CD14-positive monocyte (primary cell): ENCODE measurements around the gene CEP131. TPM values are rescaled to one million over a fixed set of nuclear protein-coding genes. Genes with fewer than 3 reads are reported as not detected.

ENCODE experiments used
- DNase-seq, 3 donors: peaks; one replicate each; pipeline ENCODE4 v3.0.0-alpha.2; 2011 to 2022
- H2AFZ ChIP-seq: 2 replicates; pipeline ENCODE4 v1.6.0; 2012; ENCODE audit warnings: mild to moderate bottlenecking, low read depth, low read length, inconsistent platforms; ENCODE audit not compliant: insufficient read depth, poor library complexity, severe bottlenecking
- H3K27ac ChIP-seq, 2 donors: 1 replicate in 1 of 2; 2 replicates in 1 of 2; pipeline ENCODE4 v1.5.1; 2012 to 2013; ENCODE audit warnings: low read length in 2 of 2, control low read depth in 1 of 2, inconsistent platforms in 1 of 2, low read depth in 1 of 2, mild to moderate bottlenecking in 1 of 2
- H3K27me3 ChIP-seq, 2 donors: one replicate each; pipeline versions ENCODE4 v1.6.0 to v1.6.1; 2011 to 2013; ENCODE audit warnings: low read length in 2 of 2; ENCODE audit not compliant: control insufficient read depth in 2 of 2, insufficient read depth in 2 of 2
- H3K36me3 ChIP-seq, 2 donors: replicated peaks in 1 of 2; 1 replicate in 1 of 2; 2 replicates in 1 of 2; pipeline versions ENCODE4 v1.5.1 to v1.6.1; 2012 to 2013; ENCODE audit warnings: low read length in 2 of 2, control low read depth in 1 of 2, inconsistent platforms in 1 of 2, mild to moderate bottlenecking in 1 of 2; ENCODE audit not compliant: insufficient read depth in 2 of 2, control insufficient read depth in 1 of 2
- H3K4me1 ChIP-seq, 2 donors: 1 replicate in 1 of 2; 2 replicates in 1 of 2; pipeline versions ENCODE4 v1.5.1 to v1.6.1; 2012 to 2013; ENCODE audit warnings: low read length in 2 of 2, control low read depth in 1 of 2, inconsistent platforms in 1 of 2, mild to moderate bottlenecking in 1 of 2, moderate library complexity in 1 of 2; ENCODE audit not compliant: insufficient read depth in 2 of 2, control insufficient read depth in 1 of 2
- H3K4me2 ChIP-seq: replicated peaks from 2 replicates; pipeline ENCODE3; 2012; ENCODE audit warnings: low read length, moderate library complexity, mild to moderate bottlenecking; ENCODE audit not compliant: poor library complexity, severe bottlenecking; ENCODE audit errors: extremely low read depth
- H3K4me3 ChIP-seq, 3 experiments: fragments of 200-600 bp in 1 of 3; sonication (generic) in 1 of 3; replicated peaks in 1 of 3; 1 replicate in 2 of 3; 2 replicates in 1 of 3; pipeline ENCODE4 v1.5.1; 2011 to 2013; ENCODE audit warnings: low read length in 3 of 3, mild to moderate bottlenecking in 3 of 3, control low read depth in 2 of 3, low read depth in 2 of 3, inconsistent platforms in 1 of 3, moderate library complexity in 1 of 3
- H3K79me2 ChIP-seq: 2 replicates; pipeline ENCODE4 v1.6.0; 2012; ENCODE audit warnings: mild to moderate bottlenecking, control low read depth, inconsistent platforms, low read length, moderate library complexity; ENCODE audit not compliant: insufficient read depth
- H3K9ac ChIP-seq: 2 replicates; pipeline ENCODE4 v1.6.0; 2017; ENCODE audit warnings: low read length, mild to moderate bottlenecking; ENCODE audit not compliant: insufficient read depth, poor library complexity, severe bottlenecking
- H3K9me3 ChIP-seq, 2 donors: replicated peaks in 1 of 2; 1 replicate in 1 of 2; 2 replicates in 1 of 2; pipeline versions ENCODE4 v1.5.1 to v1.6.1; 2012 to 2013; ENCODE audit warnings: low read length in 2 of 2, control low read depth in 1 of 2; ENCODE audit not compliant: control insufficient read depth in 1 of 2, insufficient read depth in 1 of 2
- H4K20me1 ChIP-seq: 2 replicates; pipeline ENCODE4 v1.6.0; 2012; ENCODE audit warnings: mild to moderate bottlenecking, low read length, control low read depth, moderate library complexity; ENCODE audit not compliant: insufficient read depth
- H3K27ac Mint-ChIP-seq, 7 donors: one replicate each; pipeline ENCODE4 v1.8.0; 2020; ENCODE audit warnings: mild to moderate bottlenecking in 7 of 7, mixed read lengths in 7 of 7, moderate library complexity in 6 of 7, inconsistent platforms in 2 of 7
- H3K27me3 Mint-ChIP-seq, 3 donors: one replicate each; pipeline ENCODE4 v1.8.0; 2021 to 2022; ENCODE audit warnings: low read depth in 3 of 3, mild to moderate bottlenecking in 3 of 3, mixed read lengths in 3 of 3, moderate library complexity in 3 of 3, inconsistent platforms in 1 of 3
- H3K36me3 Mint-ChIP-seq, 2 donors: one replicate each; pipeline ENCODE4 v1.8.0; 2020; ENCODE audit warnings: mixed read lengths in 2 of 2, inconsistent platforms in 1 of 2, mild to moderate bottlenecking in 1 of 2
- H3K4me1 Mint-ChIP-seq: one replicate; pipeline ENCODE4 v1.8.0; 2020; ENCODE audit warnings: mild to moderate bottlenecking, mixed read lengths
- H3K4me3 Mint-ChIP-seq, 2 donors: one replicate each; pipeline ENCODE4 v1.8.0; 2020; ENCODE audit warnings: mild to moderate bottlenecking in 2 of 2, mixed read lengths in 2 of 2, moderate library complexity in 1 of 2
- H3K9me3 Mint-ChIP-seq, 7 donors: one replicate each; pipeline ENCODE4 v1.8.0; 2020 to 2022; ENCODE audit warnings: mixed read lengths in 7 of 7, mild to moderate bottlenecking in 6 of 7, moderate library complexity in 6 of 7, inconsistent platforms in 2 of 7
- CTCF ChIP-seq: fragments of 200-600 bp; IDR thresholded peaks from one replicate; pipeline ENCODE4 v1.8.0; 2022; ENCODE audit warnings: antibody characterized with exemption, mild to moderate bottlenecking
- WGBS: methylation state at CpG from one replicate; pipeline ENCODE4 v1.1.5; 2013; ENCODE audit warnings: missing lambda C conversion rate; ENCODE audit not compliant: insufficient coverage; 5-methylcytosine and 5-hydroxymethylcytosine counted together
- intact Hi-C, 2 donors: fragments of 100-400 bp; cut with micrococcal nuclease; formaldehyde crosslinking; loops; one replicate each; pipeline versions ENCODE4 v1.15.0 to v1.15.1; 2023
- polyA plus RNA-seq, 3 donors: library from polyadenylated mRNA; depleted of rRNA in 1 of 3; unstranded in 2 of 3; stranded (reverse) in 1 of 3; fragments of 300-500 nt in 2 of 3; fragments of >200 nt in 1 of 3; fragmentation: Illumina TruSeq in 2 of 3; gene quantifications; 1 replicate in 2 of 3; 2 replicates in 1 of 3; pipeline ENCODE4 v1.2.3, GENCODE V29; 2012 to 2021

Gene CEP131
- polyA plus RNA-seq, 3 donors: 0.69 to 9.7 (median 1.0) TPM

GRCh38 chr17:81181811-81182185 is 41.0 kb downstream of the CEP131 start:
- H3K27ac Mint-ChIP-seq: no peak overlapping the region
- no peaks in the 10 kb centered on the region for H4K20me1 ChIP-seq
- intact Hi-C loops: no loop called here
- H3K36me3 ChIP-seq: no peaks in the 10 kb centered on the region
- H3K4me3 Mint-ChIP-seq: no peak overlapping the region
- H3K27me3 Mint-ChIP-seq: peaks cover 13 to 29% (median 17%) of the 10 kb centered on the region in 3 donors
- H3K4me1 Mint-ChIP-seq: peaks cover 2% of the 10 kb centered on the region
- H3K9me3 ChIP-seq: peaks cover 0 to 3% of the 10 kb centered on the region in 2 donors
- no peaks in the 10 kb centered on the region for H3K36me3 Mint-ChIP-seq
- peaks cover 0 to 20% of the 10 kb centered on the region in 2 donors for H3K27me3 ChIP-seq
- no peak for DNase-seq
- H3K4me2 ChIP-seq: no peak overlapping the region
- H2AFZ ChIP-seq: no peak overlapping the region
- no peak overlapping the region for H3K9ac ChIP-seq
- peaks cover 0 to 7% (median 0%) of the 10 kb centered on the region in 7 donors for H3K9me3 Mint-ChIP-seq
- no peaks in the 10 kb centered on the region for H3K4me1 ChIP-seq
- WGBS: 96% methylated on average over 17 of the region's 19 CpGs
- TF ChIP-seq CTCF: no peak
- H3K4me3 ChIP-seq: no peak overlapping the region
- no peaks in the 10 kb centered on the region for H3K79me2 ChIP-seq
- H3K27ac ChIP-seq: no peak overlapping the region

GRCh38 chr17:81180836-81181810 is 41.6 kb downstream of the CEP131 start:
- Mint-ChIP-seq H3K4me3 (no peak overlapping the region), H3K9me3 (peaks cover 0 to 7% (median 0%) of the 10 kb centered on the region in 7 donors), H3K27me3 (peaks cover 15 to 28% (median 17%) of the 10 kb centered on the region in 3 donors), H3K27ac (no peak overlapping the region), H3K36me3 (no peaks in the 10 kb centered on the region), H3K4me1 (peaks cover 2% of the 10 kb centered on the region)
- DNase-seq: no peak
- no peaks in the 10 kb centered on the region for H4K20me1 ChIP-seq
- TF ChIP-seq CTCF: no peak
- H2AFZ ChIP-seq: no peak overlapping the region
- H3K27ac ChIP-seq: no peak overlapping the region
- H3K4me1 ChIP-seq: no peaks in the 10 kb centered on the region
- intact Hi-C loops: no loop called here
- H3K4me3 ChIP-seq: no peak overlapping the region
- no peak overlapping the region for H3K4me2 ChIP-seq
- H3K79me2 ChIP-seq: no peaks in the 10 kb centered on the region
- H3K27me3 ChIP-seq: peaks cover 0 to 20% of the 10 kb centered on the region in 2 donors
- no peaks in the 10 kb centered on the region for H3K36me3 ChIP-seq
- H3K9me3 ChIP-seq: peaks cover 0 to 3% of the 10 kb centered on the region in 2 donors
- 96% methylated on average over 39 of the region's 49 CpGs for WGBS
- H3K9ac ChIP-seq: no peak overlapping the region
